Motor neuron (in vitro differentiated cells): ENCODE data around the gene NME1. TPM values are rescaled to one million over a fixed set of nuclear protein-coding genes. Genes with fewer than 3 reads are reported as not detected.
"Not testable (repeated sequence)": the region's sequence is repeated elsewhere in the genome, so short reads cannot be mapped to it uniquely, and the experiment has no call there.

Experiments used
- ATAC-seq, 8 experiments: fragments of 200-7000 bp; cut with Tn5 transposase; replicated peaks in 6 of 8; 2 replicates each; pipeline ENCODE4 v1.8.0; 2021; ENCODE audit warnings: mild to moderate bottlenecking in 8 of 8, moderate library complexity in 8 of 8
- H3K27ac ChIP-seq, 2 donors: fragments of 250-450 bp; sonication (Bioruptor Pico); 2 replicates each; pipeline ENCODE4 v1.9.0; 2021; ENCODE audit warnings: antibody characterized with exemption in 2 of 2, mild to moderate bottlenecking in 2 of 2, moderate library complexity in 1 of 2
- H3K4me1 ChIP-seq, 2 donors: fragments of 250-450 bp; sonication (Bioruptor Pico); replicated peaks in 1 of 2; 2 replicates each; pipeline ENCODE4 v1.6.1; 2021; ENCODE audit warnings: antibody characterized with exemption in 2 of 2, mild to moderate bottlenecking in 2 of 2, moderate library complexity in 1 of 2
- H3K4me3 ChIP-seq, 5 donors: fragments of 250-450 bp; sonication (Bioruptor Pico); 2 replicates each; pipeline ENCODE4 v1.9.0; 2021; ENCODE audit warnings: antibody characterized with exemption in 5 of 5, mild to moderate bottlenecking in 5 of 5, moderate library complexity in 4 of 5
- WGBS, 10 experiments: fragments of 450-650 bp; shearing (Covaris generic); methylation state at CpG; one replicate each; pipeline ENCODE4 v1.0.0; 2022; 5-methylcytosine and 5-hydroxymethylcytosine counted together
- in situ Hi-C, 9 experiments: fragments of 400-800 bp; cut with MboI; loops; one replicate each; pipeline ENCODE4 v1.15.0; 2021; ENCODE audit warnings: low sequenced_read_pairs in 9 of 9, low pct_unique_long_range_greater_than_20kb in 2 of 9; ENCODE audit not compliant: unreplicated experiment in 9 of 9
- total RNA-seq, 8 experiments: library from RNA; unstranded; fragments of 300-600 nt; gene quantifications; 2 replicates each; pipeline versions ENCODE4 v1.2.3 to v1.2.4, GENCODE V29; 2022

Gene NME1
- total RNA-seq, 8 experiments from 2014 or later: 140 to 332 (median 213) TPM

DNA sequence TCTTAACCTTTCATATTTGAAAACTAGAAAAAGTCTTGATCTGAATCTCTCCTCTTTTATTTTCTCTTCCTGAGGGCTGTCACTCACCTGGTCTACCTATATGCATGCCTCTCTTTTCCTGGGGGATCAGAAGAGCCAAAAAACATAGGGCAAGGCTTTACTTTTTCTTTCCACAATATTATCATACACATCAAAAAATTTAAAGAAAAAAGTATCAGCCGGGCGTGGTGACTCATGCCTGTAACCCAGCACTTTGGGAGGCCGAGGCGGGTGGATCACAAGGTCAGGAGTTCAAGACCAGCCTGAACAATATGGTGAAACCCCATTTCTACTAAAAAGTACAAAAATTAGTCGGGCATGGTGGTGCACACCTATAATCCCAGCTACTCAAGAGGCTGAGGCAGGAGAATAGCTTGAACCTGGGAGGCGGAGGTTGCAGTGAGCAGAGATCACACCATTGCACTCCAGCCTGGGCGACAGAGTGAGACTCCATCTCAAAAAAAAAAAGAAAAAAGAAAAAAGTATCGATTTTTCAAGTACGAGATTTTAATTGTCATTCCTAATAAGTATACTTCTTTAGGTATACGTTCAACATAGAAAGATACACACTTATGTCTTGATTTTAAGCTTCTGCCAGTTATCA is 30.8 kb upstream of the NME1 start:
- H3K27ac ChIP-seq, in situ Hi-C loops, H3K4me3 ChIP-seq, ATAC-seq: not testable (repeated sequence)
- H3K4me1 ChIP-seq: peaks cover 6 to 17% of the 10 kb centered on the region in 2 donors
- WGBS, 10 experiments: 77 to 100% (median 98%) methylated on average over 3 to 10 of the region's 10 CpGs

DNA sequence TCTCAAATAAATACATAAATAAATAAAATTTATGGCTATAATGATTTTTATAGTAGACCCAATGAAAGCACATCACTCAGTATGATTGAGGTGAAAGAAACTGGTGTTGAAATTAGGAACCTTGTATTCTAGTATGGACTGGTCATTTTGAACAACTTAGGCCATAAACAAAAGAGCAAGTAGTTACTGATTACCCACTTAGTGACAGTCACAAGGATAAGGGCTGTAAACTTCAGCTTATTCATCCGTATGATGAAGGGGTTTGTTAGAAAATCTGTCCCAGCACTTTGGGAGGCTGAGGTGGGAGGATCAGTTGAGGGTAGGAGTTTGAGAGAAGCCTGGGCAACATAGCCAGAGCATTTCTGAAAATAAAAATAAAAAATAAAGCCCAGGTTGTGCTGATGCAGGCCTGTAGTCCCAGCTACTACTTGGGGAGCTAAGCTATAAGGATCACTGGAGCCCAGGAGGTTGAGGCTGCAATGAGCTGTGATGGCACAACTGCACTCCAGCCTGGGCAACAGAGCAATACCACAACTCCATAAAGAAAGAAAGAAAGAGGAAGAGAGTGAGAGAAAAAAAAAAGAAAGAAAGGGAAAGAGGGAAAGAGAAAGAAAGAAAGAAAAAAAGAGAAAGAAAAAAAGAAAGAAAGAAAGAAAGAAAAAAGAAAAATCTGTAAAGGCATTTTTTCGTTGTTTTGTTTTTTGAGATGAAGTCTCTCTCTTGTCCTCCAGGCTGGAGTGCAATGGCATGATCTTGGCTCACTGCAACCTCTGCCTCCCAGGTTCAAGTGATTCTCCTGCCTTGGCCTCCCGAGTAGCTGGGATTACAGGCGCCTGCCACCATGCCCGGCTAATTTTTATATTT is 28.5 kb upstream of the NME1 start:
- Histone ChIP-seq H3K4me1 (peaks cover 0 to 8% of the 10 kb centered on the region in 2 donors), H3K27ac (no peak overlapping the region), H3K4me3 (no peak overlapping the region)
- 55 to 95% (median 74%) methylated on average over 1 to 5 of the region's 5 CpGs; no CpG with 5 or more reads in 1 of the 10 experiments for WGBS, 10 experiments
- in situ Hi-C loops: no loop called here
- ATAC-seq: no peak

DNA sequence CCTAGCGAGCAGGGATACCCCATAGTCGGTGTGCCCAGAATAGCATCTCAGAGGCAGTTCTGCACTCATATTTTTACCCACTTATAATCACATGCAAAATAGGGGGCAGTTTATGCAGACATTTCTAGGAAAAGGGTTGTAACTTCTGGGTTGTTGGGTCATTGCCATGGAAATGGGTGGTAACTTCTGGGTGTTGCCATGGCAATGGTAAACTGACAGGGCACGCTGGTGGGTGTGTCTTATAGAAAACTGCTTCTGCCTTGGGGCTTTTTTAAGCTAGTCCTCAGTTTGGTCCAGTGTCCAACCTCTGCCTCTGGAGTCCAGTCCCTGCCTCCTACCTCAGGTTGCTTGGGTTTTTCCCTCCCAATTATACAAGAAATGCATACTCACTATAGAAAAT is 25.3 kb upstream of the NME1 start:
- H3K4me1 ChIP-seq: peaks cover 0 to under 1% of the 10 kb centered on the region in 2 donors
- 0 to 97% (median 71%) methylated on average over 1 to 3 of the region's 3 CpGs; no CpG with 5 or more reads in 1 of the 10 experiments for WGBS, 10 experiments
- in situ Hi-C loops: no loop called here
- peak in 3 of 8 experiments; percentile 84 to 91 (median 89) for ATAC-seq
- H3K4me3 ChIP-seq: no peak overlapping the region
- no peak overlapping the region for H3K27ac ChIP-seq

DNA sequence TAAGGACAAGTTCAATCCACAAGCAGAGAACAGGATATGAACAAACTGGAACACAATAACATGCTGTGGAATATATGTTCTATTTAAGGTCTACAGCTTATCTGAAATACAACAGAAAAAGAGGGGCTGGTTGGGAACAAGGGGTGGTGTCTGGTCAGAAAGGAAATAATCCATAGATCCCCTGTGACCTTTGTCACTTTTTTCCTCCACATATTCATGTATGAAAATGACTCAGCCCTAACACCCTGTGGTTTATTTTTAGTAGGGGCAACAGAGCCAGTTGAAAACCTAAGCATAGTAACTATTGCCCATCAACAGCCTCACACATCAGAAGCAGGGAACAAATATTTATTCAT is 20.4 kb upstream of the NME1 start:
- peaks cover 0 to 3% of the 10 kb centered on the region in 2 donors for H3K4me1 ChIP-seq
- in situ Hi-C loops: no loop called here
- no peak overlapping the region for H3K4me3 ChIP-seq
- ATAC-seq: peak in 6 of 8 experiments; percentile 15 to 83 (median 60)
- no peak overlapping the region for H3K27ac ChIP-seq

DNA sequence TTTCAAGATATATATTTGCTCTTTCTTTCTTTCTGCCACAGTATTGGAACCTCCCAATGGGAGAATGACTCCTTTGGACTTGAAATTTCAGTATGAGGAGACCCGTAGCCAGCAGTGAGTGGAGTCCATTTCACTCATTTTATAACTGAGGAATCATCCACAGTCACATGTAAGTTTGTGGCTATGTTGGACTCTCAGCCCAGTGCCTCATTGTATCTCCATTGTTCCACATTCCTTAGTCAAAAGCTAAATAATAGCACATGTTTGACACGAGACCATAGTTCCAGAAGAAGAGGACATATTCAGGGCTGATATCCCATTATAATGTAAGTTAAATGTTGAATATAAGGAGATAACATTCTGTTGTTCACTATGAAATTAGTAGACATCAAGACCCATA is 20.0 kb upstream of the NME1 start:
- no peak overlapping the region for H3K4me3 ChIP-seq
- H3K4me1 ChIP-seq: peaks cover 0 to 3% of the 10 kb centered on the region in 2 donors
- no peak overlapping the region for H3K27ac ChIP-seq
- no peak for ATAC-seq
- in situ Hi-C loops: no loop called here
- 0 to 92% (median 83%) methylated on average over 1 to 2 of the region's 2 CpGs; no CpG with 5 or more reads in 3 of the 10 experiments for WGBS, 10 experiments

DNA sequence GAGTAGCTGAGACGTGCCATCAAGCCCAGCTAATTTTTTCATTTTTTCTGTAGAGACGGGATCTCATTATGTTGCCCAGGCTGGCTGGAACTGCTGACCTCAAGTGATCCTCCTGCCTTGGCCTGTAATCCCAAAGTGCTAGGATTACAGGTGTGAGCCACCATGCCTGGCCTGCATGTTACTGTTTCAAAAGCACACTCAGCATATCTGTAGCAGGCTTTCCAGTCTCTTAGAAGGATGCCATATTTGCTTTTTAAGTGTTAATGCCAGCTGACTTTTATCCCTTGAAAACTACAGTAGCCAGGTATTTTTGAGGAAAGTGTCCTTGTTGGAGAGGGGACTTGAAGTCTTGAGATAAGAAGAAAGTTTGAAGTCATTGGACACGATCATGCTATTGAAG is 17.4 kb upstream of the NME1 start:
- Histone ChIP-seq H3K27ac (no peak overlapping the region), H3K4me3 (no peak overlapping the region), H3K4me1 (peaks cover 0 to 3% of the 10 kb centered on the region in 2 donors)
- in situ Hi-C loops: no loop called here
- no peak for ATAC-seq
- 67 to 100% (median 92%) methylated on average over 1 to 3 of the region's 3 CpGs for WGBS, 10 experiments

DNA sequence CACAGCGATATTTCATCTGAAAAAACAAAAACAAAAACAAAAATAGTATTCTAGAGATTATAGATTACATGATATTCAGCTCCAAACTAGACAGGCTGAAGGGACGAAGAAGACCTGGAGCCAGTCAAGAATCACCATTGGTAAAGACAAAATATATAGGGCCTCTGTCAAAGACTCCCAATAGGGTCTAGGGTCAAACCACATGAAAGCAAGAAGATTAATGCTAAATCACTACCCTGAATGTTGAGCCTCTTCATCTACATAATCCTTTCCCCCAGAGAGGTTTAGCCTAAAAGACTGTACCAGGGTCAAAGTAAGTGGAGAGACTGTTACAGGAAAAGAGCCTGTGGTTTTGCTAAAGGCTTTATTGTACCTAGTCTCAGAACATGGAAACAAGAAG is 10.8 kb upstream of the NME1 start:
- no peak overlapping the region for H3K4me3 ChIP-seq
- 45 to 100% (median 85%) methylated on average over 1 to 2 of the region's 2 CpGs; no CpG with 5 or more reads in 2 of the 10 experiments for WGBS, 10 experiments
- ATAC-seq: peak in 1 of 8 experiments; percentile 67
- in situ Hi-C loops: no loop called here
- peak overlapping the region in 1 of 2 donors; percentile 30 for H3K27ac ChIP-seq
- peaks cover 17 to 20% of the 10 kb centered on the region in 2 donors for H3K4me1 ChIP-seq

DNA sequence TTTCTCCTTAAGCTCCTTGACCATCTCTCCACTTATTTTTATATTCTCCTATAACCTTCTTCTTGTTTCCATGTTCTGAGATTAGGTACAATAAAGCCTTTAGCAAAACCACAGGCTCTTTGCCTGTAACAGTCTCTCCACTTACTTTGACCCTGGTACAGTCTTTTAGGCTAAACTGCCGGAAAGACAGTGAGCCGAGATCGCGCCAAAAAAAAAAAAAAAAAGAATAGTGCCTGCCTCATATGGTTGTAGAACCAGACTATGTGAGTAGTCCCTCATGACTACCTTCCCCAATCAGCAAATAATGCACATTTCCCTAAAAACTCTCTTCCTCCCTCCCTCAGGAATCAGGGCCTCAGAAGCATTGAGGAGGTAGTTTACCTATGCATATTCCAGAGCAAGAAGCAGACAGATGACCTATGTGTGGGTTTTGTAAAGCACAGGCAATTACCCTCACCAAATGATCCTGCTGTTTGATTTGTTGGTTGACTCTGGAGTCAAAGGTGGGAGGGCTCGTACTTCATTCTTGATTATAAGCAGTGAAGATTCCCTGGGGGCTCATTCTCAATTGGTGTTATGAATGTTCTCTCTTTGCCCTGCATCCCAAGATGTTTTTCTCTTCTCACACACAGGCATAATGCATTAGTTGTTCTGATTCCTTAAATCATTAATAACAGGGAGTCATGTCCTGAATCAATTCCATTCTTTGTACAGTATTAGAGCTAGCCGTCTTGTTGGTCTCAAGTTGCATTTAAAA is 8.9 kb upstream of the NME1 start:
- peaks cover 17 to 20% of the 10 kb centered on the region in 2 donors for H3K4me1 ChIP-seq
- no peak overlapping the region for H3K4me3 ChIP-seq
- in situ Hi-C loops: no loop called here
- H3K27ac ChIP-seq: peak overlapping the region in 1 of 2 donors; percentile 72
- WGBS, 10 experiments: 0 to 51% (median 46%) methylated on average over 1 to 5 of the region's 6 CpGs; no CpG with 5 or more reads in 2 of the 10 experiments
- ATAC-seq: peak in 6 of 8 experiments; percentile 58 to 95 (median 86)

DNA sequence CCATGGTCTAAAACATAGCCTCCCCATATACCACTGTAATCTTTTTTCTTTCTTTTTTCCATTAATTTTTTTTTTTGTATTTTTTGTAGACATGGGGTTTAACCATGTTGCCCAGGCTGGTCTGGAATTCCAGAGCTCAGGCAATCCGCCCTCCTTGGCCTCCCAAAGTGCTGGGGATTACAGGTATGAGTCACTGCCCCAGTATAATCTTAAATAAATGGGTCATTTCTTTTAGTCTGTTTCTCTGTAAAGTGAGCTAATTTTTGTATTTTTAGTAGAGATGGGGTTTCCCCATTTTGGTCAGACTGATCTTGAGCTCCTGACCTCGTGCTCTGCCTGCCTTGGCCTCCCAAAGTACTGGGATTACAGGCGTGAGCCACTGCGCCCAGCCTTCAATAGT is 5.7 kb upstream of the NME1 start:
- 25 to 79% (median 60%) methylated on average over 1 to 4 of the region's 4 CpGs; no CpG with 5 or more reads in 2 of the 10 experiments for WGBS, 10 experiments
- no peak overlapping the region for H3K4me3 ChIP-seq
- H3K4me1 ChIP-seq: peaks cover 15 to 18% of the 10 kb centered on the region in 2 donors
- in situ Hi-C loops: no loop called here
- ATAC-seq: peak in 1 of 8 experiments; percentile 6
- no peak overlapping the region for H3K27ac ChIP-seq

DNA sequence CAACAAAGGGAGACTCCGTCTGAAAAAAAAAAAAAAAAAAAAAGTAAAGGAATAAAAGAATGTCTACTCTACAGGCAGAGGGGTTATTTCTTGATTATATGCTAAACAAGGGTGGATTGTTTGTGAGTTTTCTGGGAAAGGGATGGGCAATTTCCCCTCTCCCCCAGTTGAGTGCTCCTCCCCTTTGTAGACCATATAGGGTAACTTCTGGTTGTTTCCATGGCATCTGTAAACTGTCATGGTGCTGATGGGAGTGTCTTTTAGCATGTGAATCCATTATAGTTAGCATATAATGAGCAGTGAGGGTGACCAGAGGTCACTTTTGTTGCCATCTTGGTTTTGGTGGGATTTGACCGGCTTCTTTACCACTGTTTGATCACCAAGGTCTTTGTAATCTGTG is 4.2 kb upstream of the NME1 start:
- in situ Hi-C loops: no loop called here
- no peak overlapping the region for H3K27ac ChIP-seq
- no peak overlapping the region for H3K4me3 ChIP-seq
- WGBS, 10 experiments: 50 to 100% (median 100%) methylated on average over 1 to 2 of the region's 2 CpGs; no CpG with 5 or more reads in 3 of the 10 experiments
- peaks cover 9 to 14% of the 10 kb centered on the region in 2 donors for H3K4me1 ChIP-seq
- peak in 1 of 8 experiments; percentile 0 for ATAC-seq

DNA sequence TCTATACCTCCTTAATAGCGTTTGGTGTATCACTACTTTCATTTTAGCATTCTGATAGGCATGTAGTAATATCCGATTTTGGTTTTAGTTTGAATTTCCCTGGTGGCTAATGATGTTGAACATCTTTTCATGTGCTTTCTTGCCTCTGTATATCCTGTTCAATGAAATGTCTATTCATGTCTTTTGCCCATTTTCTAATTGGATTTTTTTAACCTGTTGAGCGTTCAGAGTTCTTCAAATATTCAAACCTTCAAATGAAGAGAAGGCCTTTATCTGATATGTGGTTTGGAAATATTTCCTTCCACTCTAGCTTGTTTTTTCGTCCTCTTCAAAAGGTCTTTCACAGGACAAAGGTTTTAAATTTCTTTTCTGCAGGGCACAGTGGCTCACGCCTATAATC is 2.4 kb upstream of the NME1 start:
- in situ Hi-C loops: loop anchor here in 2 of 9 experiments (10.0 kb wide), 1 partner anchor 146 kb away; no protein-coding TSS in a partner anchor
- ATAC-seq: no peak
- peaks cover 8 to 14% of the 10 kb centered on the region in 2 donors for H3K4me1 ChIP-seq
- H3K4me3 ChIP-seq: no peak overlapping the region
- no peak overlapping the region for H3K27ac ChIP-seq
- WGBS, 10 experiments: 83 to 100% (median 93%) methylated on average over 1 to 5 of the region's 5 CpGs

DNA sequence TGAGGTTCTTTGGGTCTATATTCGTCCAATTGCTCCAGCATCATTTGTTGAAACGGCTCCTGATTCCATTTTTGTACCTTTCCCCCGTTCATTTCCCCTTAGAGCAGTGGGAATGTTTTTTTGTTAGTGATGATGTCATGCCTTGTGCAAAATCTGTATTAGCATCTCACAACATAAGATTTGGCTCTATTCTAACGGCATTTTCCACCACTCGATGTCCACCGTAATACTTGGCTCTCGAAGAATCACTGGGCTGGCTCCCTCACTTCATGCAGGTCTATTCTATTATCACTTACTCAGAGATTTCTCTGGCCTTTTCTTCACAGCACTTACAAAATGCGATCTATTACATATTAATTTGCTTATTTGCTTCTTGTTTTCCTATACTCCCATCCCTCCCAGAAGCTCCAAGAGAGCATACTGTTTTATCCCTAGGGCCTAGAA is 571 bp upstream of the NME1 start:
- H3K4me3 ChIP-seq: peak overlapping the region; percentile 27 to 72 (median 51)
- in situ Hi-C loops: loop anchor here in 2 of 9 experiments (10.0 kb wide), 1 partner anchor 148 kb away; no protein-coding TSS in a partner anchor
- 1 to 65% (median 39%) methylated on average over 4 to 8 of the region's 8 CpGs for WGBS, 10 experiments
- peak in 5 of 8 experiments; percentile 0 to 6 (median 2) for ATAC-seq
- peak overlapping the region; percentile 42 to 72 for H3K27ac ChIP-seq
- H3K4me1 ChIP-seq: peaks cover 8 to 14% of the 10 kb centered on the region in 2 donors
